ENCODE data around the gene PSG7.
"Not testable (repeated sequence)": the region's sequence is repeated elsewhere in the genome, so short reads cannot be mapped to it uniquely, and the experiment has no call there.

Gene PSG7

GRCh38 chr19:42937107-42937506 lies at the start of gene PSG7:
Gene PSG7, minus strand, starts transcription at chr19:42937207. Its CDS starts 131 bp downstream, at chr19:42937076.
- in situ Hi-C loops (cut with MboI; ENCODE audit: low sequenced_read_pairs): not testable (repeated sequence)

DNA sequence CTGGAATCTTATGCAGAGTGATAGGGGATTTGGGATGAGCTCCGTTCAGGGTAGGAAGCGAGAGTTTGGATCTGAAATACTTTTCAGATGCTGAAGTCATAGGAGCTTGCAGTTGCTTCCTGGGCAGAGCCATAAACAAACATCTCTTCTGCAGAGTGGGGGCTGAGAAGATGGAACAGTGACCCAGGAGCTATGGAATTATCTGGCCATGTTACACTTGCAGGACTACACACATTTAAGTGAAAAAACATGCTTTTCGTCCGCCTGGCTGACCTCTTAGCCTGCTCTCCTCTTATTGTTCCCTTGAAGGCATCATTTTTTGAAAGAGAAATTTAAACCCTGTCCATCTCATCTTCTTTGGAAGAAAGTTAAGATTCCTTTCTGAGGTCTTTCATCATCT lies 48.6 kb upstream of the PSG7 start:
- in situ Hi-C loops (cut with MboI; ENCODE audit: low sequenced_read_pairs): no loop called here

DNA sequence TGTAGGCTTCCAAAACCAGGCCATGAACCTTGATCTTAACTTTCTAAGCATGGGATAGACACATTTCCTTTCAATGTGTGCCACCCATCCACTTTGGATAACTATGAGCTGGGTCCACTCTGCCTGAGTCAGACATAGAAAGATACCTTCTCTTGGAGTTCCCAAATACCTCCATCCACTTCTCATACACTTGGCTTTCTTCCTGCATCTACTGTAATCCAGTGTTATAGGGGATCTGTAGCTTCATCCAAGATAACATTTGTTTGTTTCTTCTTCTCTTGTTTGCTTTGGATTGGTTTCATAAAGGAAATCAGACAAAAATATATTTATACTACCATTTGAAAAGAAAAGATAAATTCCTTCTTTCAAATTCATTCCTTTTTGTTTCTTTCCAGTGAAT lies 45.1 kb upstream of the PSG7 start:
- in situ Hi-C loops (cut with MboI; ENCODE audit: low sequenced_read_pairs): not testable (repeated sequence)

DNA sequence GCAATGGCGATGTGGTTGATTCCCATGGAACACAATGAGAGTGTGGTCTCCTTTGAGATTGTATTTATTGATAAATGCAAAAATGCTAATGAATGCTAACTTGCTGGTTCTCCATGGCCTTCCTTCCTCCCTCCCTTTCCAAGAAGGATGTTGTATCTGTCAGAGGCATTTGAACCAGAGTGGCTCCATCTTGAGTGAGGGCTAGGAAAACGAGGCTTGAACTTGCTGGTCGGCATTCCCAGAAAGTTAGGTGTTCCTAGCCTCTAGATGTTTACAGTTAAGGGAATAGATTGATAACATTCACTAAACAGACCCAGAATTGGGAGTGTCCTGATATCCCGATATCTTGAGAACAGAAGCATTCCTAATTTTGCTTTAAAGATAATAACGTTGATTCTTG lies 34.4 kb upstream of the PSG7 start:
- in situ Hi-C loops (cut with MboI; ENCODE audit: low sequenced_read_pairs): not testable (repeated sequence)

DNA sequence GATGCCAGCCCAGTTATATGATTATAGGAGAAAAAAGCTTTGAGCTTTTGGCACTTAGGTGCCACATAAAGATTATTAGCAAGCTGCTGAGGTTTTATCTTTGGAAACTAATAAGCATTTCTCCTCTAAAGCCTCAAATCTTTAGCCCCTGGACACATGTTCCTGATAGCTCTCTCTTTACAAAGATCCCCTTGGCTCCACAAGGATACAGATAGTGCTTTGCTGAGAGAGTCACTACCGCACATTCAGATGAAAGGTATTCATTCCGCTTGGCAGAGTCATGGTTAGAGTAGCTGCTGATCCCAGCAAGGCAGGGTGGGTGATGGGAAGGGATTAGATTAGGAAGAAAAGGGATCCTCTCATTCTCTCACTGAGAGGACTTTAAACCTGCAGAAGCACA lies 28.2 kb upstream of the PSG7 start:
- in situ Hi-C loops (cut with MboI; ENCODE audit: low sequenced_read_pairs): no loop called here

GRCh38 chr19:42961119-42961518 lies 24.1 kb upstream of the PSG7 start:
- in situ Hi-C loops (cut with MboI; ENCODE audit: low sequenced_read_pairs): no loop called here

DNA sequence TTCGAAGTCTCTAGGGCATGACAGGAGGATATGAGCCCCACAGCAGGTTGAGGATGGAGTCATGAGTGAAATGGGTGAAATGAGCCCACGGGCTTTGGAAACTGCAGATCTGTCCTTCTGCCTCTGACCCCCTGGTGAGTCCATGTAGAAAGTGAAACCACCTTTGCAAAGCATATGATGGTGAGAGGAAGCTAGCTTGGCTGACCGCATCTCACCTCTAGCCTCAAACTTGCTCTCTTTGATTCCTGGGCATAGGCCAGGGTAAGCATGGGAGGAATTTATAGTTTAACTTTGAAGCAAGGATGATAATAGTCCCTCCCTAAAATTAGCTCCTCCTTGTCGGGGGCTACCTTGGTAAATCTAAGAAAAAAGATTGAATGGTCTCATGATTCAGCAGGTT lies 15.1 kb upstream of the PSG7 start:
- in situ Hi-C loops (cut with MboI; ENCODE audit: low sequenced_read_pairs): not testable (repeated sequence)

DNA sequence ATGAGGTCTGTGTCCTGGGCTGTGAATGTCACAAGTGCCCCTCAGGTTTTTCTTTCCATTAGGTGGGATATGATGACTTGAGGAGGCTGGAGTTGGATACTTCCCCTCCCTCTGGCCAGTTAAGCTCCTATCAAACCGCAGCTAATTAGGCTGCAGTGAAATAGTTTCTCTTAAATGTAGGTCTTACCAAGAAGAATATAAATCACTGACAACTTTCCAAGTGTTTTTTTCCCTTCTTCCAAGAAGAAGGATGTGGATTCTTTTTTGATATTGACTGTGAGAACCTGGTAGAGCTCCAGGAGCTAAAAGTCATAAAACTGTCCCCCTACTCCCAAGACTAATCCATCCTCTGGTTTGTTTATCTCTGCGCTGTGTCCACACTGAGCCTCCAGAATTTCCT lies 14.5 kb upstream of the PSG7 start:
- in situ Hi-C loops (cut with MboI; ENCODE audit: low sequenced_read_pairs): not testable (repeated sequence)

DNA sequence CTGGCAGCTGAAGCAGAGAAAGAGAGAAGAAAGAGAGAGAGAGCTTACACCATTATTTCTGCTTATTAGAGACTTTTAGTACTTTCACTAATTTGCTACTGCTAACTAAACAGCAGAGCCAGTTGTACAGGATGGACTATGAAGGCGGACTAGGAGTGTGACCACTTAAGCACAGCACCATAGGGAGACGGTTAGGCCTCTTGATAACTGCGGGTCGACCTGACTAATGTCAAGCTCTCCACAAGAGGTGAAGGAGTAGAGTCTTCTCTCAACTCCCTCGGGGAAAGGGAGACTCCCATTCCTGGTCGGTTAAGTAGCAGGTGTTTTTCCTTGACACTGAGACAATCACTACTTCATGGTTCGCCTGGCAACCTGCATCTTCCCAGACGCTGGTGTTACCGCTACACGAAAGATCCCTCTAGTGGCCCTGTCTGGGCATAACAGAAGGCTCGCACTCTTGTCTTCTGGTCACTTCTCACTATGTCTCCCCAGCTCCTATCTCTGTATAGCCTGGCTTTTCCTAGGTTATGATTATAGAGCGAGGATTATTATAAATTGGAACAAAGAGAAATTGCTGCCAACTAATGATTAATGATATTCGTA lies 5.3 kb upstream of the PSG7 start:
- in situ Hi-C loops (cut with MboI; ENCODE audit: low sequenced_read_pairs): no loop called here

GRCh38 chr19:42934726-42935125 lies 2.3 kb downstream of the PSG7 start:
- in situ Hi-C loops (cut with MboI; ENCODE audit: low sequenced_read_pairs): not testable (repeated sequence)

- in situ Hi-C loops (cut with MboI; ENCODE audit: low sequenced_read_pairs): not testable (repeated sequence)
Measured at GRCh38 chr19:42934183-42934582, 2.8 kb downstream of the PSG7 start.

- in situ Hi-C loops (cut with MboI; ENCODE audit: low sequenced_read_pairs): not testable (repeated sequence)
Measured at GRCh38 chr19:42933412-42933811, 3.6 kb downstream of the PSG7 start.

DNA sequence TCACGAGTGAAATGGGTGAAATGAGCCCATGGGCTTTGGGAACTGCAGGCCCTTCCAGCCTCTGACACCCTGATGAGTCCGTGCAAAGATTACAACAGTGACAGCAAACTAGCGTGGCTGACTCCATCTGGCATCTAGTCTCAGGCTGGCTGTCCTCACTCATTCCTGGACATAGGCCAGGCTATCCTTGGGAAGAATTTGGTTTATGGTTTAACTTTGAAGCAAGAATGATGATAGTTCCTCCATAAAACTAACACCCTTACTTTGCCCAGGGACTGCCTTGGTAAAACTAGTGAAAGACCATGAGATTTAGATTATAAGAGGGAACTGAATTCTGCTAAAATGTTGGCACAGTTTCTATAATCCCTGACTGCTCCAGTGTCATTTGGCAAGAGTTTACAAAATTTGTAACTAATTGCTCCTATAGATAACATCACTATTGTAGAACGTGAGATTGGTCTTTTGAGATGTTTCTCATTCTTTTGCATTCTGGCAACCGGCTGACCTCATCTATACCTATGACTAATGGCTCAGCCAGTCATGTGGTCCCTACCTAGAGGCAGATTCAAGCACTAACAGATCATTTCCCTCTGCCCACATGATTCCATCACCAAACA lies 4.4 kb downstream of the PSG7 start:
- in situ Hi-C loops (cut with MboI; ENCODE audit: low sequenced_read_pairs): not testable (repeated sequence)

DNA sequence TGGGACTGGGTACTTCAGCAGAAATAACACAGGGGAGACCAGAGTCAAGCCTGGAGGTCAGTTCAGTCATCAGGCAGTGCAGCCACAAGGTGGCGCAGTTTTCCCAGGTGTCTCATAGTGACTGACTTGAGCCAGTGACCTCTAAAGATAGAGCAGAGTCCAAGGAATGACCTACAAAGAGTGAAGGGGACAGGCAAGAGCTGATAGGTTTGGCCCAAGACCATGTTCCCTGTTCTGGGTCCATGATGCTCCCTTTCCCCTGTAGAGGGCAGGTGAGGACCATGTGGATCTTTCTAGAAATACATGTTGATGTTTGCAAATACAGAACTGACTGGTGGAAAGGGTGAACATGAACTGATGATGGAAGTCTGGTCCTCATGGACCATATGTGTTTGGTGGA lies 6.8 kb downstream of the PSG7 start:
- in situ Hi-C loops (cut with MboI; ENCODE audit: low sequenced_read_pairs): not testable (repeated sequence)

DNA sequence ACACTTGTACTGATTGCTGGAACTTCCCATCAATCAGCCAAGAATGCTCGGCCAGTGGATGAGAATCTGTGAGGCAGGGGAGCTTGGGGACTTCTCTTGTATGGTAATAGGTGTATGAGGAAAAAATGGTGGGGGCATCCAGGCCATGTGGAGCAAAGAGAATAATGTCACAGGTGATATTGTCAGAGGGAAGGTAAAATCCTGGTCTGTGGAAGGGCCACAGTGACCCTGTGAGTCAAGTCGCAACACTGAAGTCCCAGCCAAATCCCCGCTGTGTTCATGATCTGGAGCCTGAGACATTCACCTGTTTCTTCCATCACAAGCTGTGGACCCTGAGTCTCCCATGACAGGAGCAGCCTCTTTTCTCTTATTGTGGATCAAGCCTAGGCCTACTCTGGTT lies 8.1 kb downstream of the PSG7 start:
- in situ Hi-C loops (cut with MboI; ENCODE audit: low sequenced_read_pairs): no loop called here

- in situ Hi-C loops (cut with MboI; ENCODE audit: low sequenced_read_pairs): no loop called here
Measured at GRCh38 chr19:42926781-42927180, 10.2 kb downstream of the PSG7 start.

- in situ Hi-C loops (cut with MboI; ENCODE audit: low sequenced_read_pairs): not testable (repeated sequence)
Measured at GRCh38 chr19:42923106-42923505, 13.9 kb downstream of the PSG7 start.

DNA sequence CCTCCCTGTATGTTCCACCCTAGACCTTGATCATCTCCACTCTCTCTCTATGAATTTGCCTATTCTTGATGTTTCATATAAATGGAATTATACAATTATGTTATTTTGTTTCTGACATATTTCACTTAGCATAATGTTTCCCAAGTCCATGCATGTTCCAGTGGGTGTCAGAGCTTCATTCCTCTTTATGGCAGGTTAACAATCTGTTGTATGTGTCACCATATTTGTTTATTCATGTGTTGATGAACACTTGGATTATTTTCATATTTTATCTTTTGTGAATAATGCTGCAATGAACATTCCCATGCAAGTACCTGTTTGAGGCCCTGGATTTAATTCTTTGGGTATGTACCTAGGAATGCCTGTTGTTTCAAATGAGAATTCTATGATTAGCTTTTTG lies 16.0 kb downstream of the PSG7 start:
- in situ Hi-C loops (cut with MboI; ENCODE audit: low sequenced_read_pairs): not testable (repeated sequence)

DNA sequence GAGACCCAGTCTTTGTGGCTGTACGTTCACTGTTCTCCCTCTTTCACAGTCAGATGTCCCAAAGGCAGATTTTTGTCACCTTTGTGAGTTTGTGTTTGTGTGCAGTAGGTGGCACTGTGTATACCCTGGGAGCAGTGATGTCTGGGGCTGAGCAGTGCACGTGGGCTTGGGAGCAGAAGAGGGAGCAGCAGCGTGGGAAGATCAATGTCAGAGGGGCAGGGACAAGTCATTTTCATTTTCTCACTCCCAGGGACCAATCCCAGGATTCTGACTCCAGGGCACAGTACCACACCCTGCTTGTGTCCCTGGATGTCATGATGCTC lies 17.3 kb downstream of the PSG7 start:
- in situ Hi-C loops (cut with MboI; ENCODE audit: low sequenced_read_pairs): no loop called here

GRCh38 chr19:42919070-42919756 lies 17.8 kb downstream of the PSG7 start:
- in situ Hi-C loops (cut with MboI; ENCODE audit: low sequenced_read_pairs): not testable (repeated sequence)

- in situ Hi-C loops (cut with MboI; ENCODE audit: low sequenced_read_pairs): not testable (repeated sequence)
Measured at GRCh38 chr19:42918377-42919069, 18.5 kb downstream of the PSG7 start.

DNA sequence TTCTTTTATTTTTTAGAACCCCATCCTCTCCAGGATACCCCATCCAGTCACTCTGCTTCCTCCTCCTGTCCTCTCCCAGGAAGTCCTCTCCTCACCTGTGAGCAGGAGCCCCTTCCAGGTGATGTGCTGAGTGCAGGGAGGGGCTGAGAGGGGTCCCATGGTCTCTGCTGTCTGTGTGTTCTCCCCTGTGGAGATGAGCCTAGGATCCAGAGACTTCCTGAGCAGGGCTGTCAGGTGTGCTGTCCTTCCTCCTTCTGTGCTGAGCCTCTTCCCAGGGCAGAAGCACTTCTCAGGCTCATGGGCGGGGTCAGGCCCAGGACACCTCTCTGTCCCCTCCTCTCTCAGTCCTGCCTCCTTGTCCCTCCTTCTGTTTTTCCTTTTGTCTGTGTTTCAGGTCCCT lies 19.4 kb downstream of the PSG7 start, which contains the start of gene PSG6:
Gene PSG6 (minus strand): TSS at position 261 of the 400 bp plus-strand sequence. CDS start 102 bp downstream, at position 159.
- in situ Hi-C loops (cut with MboI; ENCODE audit: low sequenced_read_pairs): not testable (repeated sequence)

Data from HL-60/S4 treated with phorbol 12-myristate 13-acetate at 8.2 ng/mL for 4 days and 3 days (cell line).